ENCODE results near the gene ARL15. TPM values are rescaled to one million over a fixed set of nuclear protein-coding genes. Genes with fewer than 3 reads are reported as not detected.

Gene ARL15
- total and polyA plus RNA-seq, 4 donors, result 5.7 to 66.2 (median 14.9) TPM

GRCh38 chr5:54146390-54146789 lies 164.0 kb downstream of the ARL15 start:
- TF ChIP-seq CTCF (IDR thresholded peaks at IDR 0.05; ENCODE audit: control extremely low read depth, extremely low read depth), result no peak
- ATAC-seq (ENCODE audit: insufficient read depth, low FRiP score) (no peak), DNase-seq (no peak)
- no peaks in the 10 kb centered on the region for H3K27me3 ChIP-seq (ENCODE audit: control insufficient read depth in 3 of 3, insufficient read depth in 3 of 3, low read length in 2 of 3)
- no peaks in the 10 kb centered on the region for H3K36me3 ChIP-seq (ENCODE audit: control insufficient read depth in 4 of 4, insufficient read depth in 4 of 4, low read length in 4 of 4)
- 85 to 94% methylated on average over 3 of the region's 3 CpGs for WGBS, 2 donors
- no peaks in the 10 kb centered on the region for H3K9me3 ChIP-seq (ENCODE audit: control insufficient read depth in 4 of 4, insufficient read depth in 3 of 4, low read length in 3 of 4)
- peaks cover 0 to 17% (median 3%) of the 10 kb centered on the region in 5 donors for H3K4me1 ChIP-seq (ENCODE audit: control insufficient read depth in 5 of 5, insufficient read depth in 5 of 5, low read length in 5 of 5)
- no peak overlapping the region for H3K4me3 ChIP-seq
- H3K9ac ChIP-seq (ENCODE audit: insufficient read depth in 1 of 2, low read length in 2 of 2), result no peak overlapping the region
- no peak overlapping the region for H3K27ac ChIP-seq (ENCODE audit: low read depth in 1 of 2, low read length in 1 of 2)

GRCh38 chr5:54140247-54140840 lies 170.0 kb downstream of the ARL15 start:
- 86 to 93% methylated on average over 2 of the region's 2 CpGs for WGBS, 2 donors
- Histone ChIP-seq H3K36me3 (ENCODE audit: control insufficient read depth in 4 of 4, insufficient read depth in 4 of 4, low read length in 4 of 4) (no peaks in the 10 kb centered on the region), H3K9ac (ENCODE audit: insufficient read depth in 1 of 2, low read length in 2 of 2) (no peak overlapping the region), H3K27me3 (ENCODE audit: control insufficient read depth in 3 of 3, insufficient read depth in 3 of 3, low read length in 2 of 3) (no peaks in the 10 kb centered on the region), H3K9me3 (ENCODE audit: control insufficient read depth in 4 of 4, insufficient read depth in 3 of 4, low read length in 3 of 4) (no peaks in the 10 kb centered on the region), H3K4me1 (ENCODE audit: control insufficient read depth in 5 of 5, insufficient read depth in 5 of 5, low read length in 5 of 5) (peaks cover 0 to 10% (median 0%) of the 10 kb centered on the region in 5 donors), H3K27ac (ENCODE audit: low read depth in 1 of 2, low read length in 1 of 2) (no peak overlapping the region), H3K4me3 (no peak overlapping the region)
- no peak for TF ChIP-seq CTCF (IDR thresholded peaks at IDR 0.05; ENCODE audit: control extremely low read depth, extremely low read depth)
- ATAC-seq (ENCODE audit: insufficient read depth, low FRiP score) (no peak), DNase-seq (no peak)

DNA sequence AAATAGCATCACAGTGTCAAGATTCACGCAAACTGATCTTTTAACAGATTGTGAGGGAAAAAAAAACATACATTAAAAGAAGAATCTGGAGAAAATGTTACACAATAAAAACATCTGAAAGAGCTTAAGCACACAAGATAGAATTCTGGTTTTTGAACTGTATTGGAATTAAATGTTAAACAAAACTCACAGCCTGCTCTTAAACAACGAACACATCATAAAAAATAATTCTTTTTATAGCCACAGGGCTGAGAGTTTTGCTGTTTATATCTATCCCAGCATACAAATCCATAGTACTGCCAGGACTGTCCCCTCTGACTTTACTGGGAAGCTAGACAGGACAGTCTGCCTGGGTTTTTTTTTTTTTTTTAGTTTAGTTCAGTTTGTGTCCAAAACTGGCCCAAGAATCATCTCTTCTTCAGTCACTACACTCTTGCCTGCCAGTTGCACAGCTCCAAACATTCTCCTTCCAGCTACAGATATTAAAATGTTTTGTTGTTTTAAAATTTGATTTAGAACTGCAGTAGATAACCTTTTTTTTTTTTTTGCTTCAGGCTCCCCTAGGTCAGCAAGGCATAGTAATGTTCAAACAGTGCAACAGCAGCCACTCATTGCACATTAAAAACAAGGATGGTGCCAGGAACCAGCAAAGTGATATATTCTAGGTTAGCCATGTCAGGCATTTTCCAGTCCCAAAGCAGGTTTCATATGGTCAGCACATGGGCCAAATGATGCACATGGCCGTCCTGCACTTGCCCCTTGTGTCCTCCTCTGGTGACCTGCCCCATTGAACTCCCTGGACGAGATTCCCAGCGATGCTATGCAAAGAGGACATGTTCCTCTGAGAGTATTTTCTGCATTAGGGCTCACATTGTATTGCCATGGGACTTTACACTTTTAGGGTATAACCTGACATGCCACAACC lies 173.6 kb downstream of the ARL15 start:
- Histone ChIP-seq H3K9me3 (ENCODE audit: control insufficient read depth in 4 of 4, insufficient read depth in 3 of 4, low read length in 3 of 4) (no peaks in the 10 kb centered on the region), H3K27me3 (ENCODE audit: control insufficient read depth in 3 of 3, insufficient read depth in 3 of 3, low read length in 2 of 3) (no peaks in the 10 kb centered on the region), H3K36me3 (ENCODE audit: control insufficient read depth in 4 of 4, insufficient read depth in 4 of 4, low read length in 4 of 4) (no peaks in the 10 kb centered on the region), H3K4me1 (ENCODE audit: control insufficient read depth in 5 of 5, insufficient read depth in 5 of 5, low read length in 5 of 5) (peaks cover 0 to 10% (median 0%) of the 10 kb centered on the region in 5 donors), H3K27ac (ENCODE audit: low read depth in 1 of 2, low read length in 1 of 2) (no peak overlapping the region), H3K9ac (ENCODE audit: insufficient read depth in 1 of 2, low read length in 2 of 2) (no peak overlapping the region), H3K4me3 (no peak overlapping the region)
- WGBS, 2 donors, result 82 to 88% methylated on average over 5 of the region's 5 CpGs
- ATAC-seq (ENCODE audit: insufficient read depth, low FRiP score), result no peak
- DNase-seq, result peak in 2 of 3 donors; percentile 74 to 90
- TF ChIP-seq CTCF (IDR thresholded peaks at IDR 0.05; ENCODE audit: control extremely low read depth, extremely low read depth), result no peak

Measured in lung (tissue), 12 donors.